ENCODE results near the gene HCK.
A peak's percentile ranks its signal among the peaks of the same experiment; 100 is the strongest.

HCK gene

DNA sequence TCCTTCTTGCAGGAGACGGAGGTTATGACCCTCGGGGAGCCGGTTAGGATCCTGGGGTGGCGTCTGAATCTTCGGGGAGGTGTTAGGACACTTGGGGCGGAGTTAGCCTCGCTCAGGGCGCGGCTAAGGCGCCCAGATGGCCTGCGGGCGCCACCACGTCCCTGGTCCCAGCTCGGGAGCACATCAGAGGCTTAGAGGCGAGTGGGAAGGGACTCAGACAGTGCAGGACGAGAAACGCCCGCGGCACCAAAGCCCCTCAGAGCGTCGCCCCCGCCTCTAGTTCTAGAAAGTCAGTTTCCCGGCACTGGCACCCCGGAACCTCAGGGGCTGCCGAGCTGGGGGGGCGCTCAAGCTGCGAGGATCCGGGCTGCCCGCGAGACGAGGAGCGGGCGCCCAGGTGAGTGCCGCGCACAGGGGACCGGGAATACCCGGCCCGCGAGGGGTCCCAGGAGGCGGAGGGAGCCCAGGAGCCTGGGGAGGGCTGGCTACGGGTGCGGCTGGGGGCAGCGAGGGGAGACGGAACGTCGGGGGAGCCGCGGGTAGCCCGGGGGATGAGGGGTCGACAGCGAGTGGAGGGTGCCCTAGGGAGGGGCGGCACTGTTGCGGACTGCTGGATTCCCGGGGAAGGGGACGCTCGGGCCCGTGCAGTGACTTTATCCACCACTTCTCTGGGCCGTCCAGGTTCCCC is at the start of gene HCK:
Gene HCK (plus strand): TSS at position 153 of the 688 bp plus-strand sequence.
- no peak for DNase-seq (ENCODE audit: low read depth)

DNA sequence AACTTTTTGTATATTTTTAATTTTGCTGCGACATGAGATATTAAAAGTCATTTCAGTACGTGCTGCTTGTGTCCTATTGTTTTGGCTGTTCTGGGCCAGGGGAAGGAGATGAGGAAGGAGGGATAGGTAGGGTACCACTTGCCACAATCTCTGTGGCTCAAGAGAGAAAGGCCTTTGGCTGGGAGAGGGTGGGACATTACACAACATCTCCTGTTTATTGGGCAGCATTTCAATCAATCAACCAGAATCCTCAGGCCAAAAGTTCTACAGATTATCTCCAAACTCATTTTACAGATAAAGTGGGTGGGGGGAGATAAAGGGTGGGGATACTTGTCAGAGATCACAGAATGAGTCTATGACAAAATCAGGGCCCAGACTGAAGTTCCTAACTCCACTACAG is 48.7 kb upstream of the HCK start:
- no peak for DNase-seq (ENCODE audit: low read depth)

DNA sequence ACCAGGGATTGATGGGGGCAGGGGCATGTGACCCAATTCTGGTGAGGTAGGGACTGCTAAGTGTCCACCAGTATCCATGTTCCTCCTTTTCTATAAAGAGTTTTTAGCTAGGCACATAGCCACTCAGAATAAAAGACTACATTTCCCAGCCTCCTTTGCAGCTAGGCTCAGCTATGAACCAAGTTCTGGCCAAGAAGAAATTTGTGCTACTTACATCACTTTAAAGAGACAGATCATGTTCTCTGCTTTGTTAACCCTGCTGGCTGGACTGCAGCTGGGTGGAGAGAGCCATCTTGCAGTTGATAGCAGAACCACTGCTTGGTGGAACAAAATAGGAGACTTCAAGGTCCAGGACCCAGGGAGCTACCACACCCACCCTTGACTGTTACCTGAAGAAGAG is 47.1 kb upstream of the HCK start:
- no peak for DNase-seq (ENCODE audit: low read depth)

DNA sequence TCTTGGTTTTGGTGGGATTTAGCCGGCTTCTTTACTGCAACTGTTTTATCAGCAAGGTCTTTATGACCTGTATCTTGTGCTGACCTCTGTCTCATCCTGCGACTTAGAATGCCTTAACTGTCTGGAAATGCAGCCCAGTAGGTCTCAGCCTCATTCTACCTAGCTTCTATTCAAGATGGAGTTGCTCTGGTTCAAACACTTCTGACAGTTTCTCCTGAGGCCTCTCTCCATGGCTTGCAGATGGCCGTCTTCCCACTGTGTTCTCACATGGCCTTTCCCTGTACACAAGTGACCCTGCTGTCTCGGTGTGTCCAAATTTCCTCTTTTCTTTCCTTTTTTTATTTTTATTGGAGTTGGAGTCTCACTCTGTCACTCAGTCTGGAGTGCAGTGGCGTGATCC is 46.0 kb upstream of the HCK start:
- no peak for DNase-seq (ENCODE audit: low read depth)

DNA sequence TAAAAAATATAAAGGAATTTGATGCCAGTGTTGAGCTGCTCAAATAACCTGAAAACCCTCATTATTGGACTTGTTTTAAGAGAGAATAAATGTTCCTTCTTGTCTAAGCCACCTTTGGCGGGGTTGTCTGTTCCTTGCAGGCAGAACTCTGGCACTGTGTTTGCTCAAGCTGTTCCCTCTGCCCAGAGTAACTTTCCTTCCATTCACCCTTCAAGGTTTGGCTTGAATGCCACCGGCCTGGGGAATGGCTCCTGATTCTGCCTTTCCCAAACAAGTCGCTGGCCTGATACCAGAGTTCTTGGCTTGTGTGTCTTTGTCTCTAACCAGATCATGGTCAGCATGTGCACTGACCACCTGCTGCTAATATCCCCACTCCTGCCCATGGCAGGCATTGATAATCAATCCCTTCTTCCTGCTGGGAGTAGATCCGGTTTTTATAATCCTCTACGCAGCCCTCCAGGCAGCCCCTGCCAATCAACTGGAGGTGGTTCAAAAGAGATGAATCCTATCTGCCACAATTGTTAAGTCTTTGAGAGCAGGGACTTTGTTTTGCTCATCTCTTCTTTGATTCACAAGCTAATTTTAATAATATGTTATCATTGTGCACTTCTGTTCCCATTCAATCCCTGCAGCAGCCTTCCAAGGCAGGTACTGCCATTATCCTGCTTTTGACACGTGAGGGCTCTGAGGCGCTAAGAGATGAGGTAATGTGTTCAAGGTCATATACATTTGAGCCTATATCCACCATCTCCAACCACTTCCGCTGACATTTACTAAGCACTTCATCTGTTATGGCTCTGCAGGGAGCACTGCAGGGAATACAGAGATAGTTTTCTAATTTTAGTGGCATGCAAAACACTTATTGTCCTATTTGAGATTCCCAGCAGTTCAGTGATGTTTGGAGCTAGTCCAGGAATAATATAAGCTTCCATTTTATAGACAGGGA is 44.9 kb upstream of the HCK start:
- no peak for DNase-seq (ENCODE audit: low read depth)

DNA sequence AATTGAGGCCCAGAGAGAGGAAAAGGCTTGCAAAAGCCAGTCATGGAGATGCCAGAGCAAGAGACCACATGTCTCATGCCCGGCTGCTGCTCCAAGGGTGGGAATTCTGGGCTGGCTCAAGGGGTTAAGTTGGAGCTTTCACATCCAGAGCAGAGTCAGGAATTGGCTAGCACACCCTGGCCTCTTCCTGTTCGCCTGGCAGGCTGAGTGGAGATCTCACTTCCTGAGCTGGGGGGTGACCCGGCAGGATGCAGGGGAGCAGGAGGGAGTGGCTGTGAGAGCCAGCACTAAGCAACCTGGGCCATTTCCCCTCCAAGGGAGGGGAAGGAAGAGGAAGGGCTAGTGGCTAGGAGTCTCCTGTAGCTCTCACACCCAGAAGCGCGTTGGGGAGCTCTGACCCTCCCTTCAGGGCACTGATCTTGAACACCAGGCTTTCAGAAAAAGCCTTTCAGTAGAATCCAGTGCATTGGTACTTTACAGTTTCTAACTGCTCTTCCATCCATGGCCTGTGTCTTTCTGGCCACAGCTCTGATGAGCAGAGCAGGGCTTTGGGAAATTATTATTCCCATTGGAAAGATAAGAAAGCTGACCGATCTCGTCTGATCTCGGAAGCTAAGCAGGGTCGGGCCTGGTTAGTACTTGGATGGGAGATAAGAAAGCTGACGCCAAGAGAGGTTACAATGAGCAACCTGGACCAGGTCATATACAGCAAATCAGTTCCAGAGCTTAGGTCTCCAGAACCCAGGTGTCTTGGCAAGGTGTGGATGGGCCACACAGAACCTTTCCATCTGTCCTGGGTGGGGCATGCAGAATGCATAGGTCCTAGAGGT is 44.0 kb upstream of the HCK start:
- DNase-seq (ENCODE audit: low read depth): no peak

DNA sequence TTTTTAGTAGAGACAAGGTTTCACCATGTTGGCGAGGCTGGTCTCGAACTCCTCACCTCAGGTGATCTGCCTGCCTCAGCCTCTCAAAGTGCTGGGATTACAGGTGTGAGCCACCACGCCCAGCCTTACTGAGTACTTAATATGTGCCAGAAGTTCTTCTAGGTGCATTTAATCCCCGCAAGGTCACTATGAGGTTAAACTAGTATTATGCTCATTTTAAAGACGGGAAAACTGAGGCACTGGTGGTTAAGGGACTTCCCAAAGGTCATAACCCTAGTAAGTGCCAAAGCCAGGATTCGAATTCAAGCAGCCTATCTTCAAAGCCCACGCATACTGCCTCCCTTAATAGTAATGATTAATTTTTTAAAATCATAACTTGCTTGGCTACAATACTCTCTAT is 42.5 kb upstream of the HCK start:
- no peak for DNase-seq (ENCODE audit: low read depth)

DNA sequence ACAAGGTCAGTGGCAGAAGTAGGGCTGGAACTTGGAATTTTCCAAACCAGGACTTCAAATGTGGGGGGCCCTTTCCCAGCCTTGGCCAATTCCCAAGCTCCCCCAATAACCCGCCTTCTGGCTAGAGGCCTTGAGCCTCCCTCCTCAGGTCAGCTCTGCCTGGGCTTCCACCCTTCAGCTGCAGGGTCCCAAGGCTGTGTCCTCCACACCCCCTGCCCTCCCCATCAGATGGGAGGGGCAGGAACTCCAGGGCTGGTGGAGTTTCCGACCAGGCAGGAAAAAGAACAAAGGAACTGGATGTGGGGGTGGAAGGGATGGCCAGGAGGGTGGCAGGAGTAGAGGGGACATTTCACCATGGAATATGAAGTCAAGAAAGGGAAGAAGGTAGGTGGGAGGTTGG is 41.9 kb upstream of the HCK start, which contains the start of gene CCM2L:
Gene CCM2L (plus strand): TSS at position 338 of the 400 bp plus-strand sequence. CDS start 17 bp downstream, at position 355.
- DNase-seq (ENCODE audit: low read depth): no peak

DNA sequence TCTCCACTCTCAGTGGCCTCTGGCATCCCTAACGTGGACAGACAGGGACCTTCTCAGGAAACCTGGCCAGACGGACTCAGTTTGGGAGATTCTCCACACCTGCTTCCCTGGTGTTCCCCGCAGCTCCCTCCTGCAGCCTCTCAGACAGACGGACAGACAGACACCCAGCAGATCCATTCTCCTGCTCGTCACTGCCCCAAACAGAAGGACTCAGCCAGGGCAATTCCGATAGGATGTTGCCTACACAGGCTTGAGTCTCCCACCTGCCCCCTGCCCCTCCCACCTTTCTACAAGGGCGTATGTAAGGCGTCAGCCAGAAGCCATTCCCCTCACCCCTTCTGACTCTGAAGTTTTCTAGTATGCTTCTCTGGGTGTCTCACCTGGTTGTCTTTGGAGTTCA is 41.4 kb upstream of the HCK start:
- DNase-seq (ENCODE audit: low read depth): no peak

DNA sequence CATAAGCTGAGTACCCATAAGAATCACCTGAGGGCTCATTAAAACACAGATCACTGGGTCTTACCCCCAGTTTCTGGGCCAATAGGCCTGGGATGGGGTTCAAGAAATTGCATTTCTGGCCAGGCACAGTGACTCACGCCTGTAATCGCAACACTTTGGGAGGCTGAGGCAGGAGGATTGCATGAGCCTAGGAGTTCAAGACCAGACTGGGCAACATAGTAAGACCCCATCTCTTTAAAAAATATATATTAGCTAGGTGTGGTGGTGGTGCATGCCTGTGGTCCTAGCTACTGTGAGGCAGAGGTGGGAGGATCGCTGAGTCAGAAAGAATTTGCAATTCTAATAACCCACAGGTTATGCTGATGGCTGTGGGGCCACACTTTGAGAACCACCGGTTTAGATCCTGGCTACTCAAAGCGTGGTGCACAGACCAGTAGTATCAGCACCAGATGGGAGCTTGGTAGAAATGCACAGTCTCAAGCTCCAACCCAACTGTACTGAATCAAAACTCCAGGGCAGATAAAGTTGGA is 39.8 kb upstream of the HCK start:
- DNase-seq (ENCODE audit: low read depth): no peak

DNA sequence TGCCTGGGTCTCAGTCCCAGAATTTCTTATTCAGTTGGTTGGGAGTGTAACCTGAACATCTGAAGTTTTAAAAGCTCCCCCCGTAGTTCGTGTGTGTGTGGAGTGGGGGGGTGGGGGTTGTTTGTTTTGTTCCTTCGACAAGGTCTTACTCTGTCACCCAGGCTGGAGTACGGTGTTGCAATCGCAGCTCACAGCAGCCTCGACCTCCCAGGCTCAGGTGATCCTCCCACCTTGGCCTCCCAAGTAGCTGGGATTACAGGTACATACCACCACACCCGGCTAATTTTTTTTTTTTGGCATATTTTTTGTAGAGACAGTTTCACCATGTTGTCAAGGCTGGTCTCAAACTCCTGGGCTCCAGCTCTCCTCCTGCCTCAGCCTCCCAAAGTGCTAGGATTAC is 38.7 kb upstream of the HCK start:
- DNase-seq (ENCODE audit: low read depth): no peak

DNA sequence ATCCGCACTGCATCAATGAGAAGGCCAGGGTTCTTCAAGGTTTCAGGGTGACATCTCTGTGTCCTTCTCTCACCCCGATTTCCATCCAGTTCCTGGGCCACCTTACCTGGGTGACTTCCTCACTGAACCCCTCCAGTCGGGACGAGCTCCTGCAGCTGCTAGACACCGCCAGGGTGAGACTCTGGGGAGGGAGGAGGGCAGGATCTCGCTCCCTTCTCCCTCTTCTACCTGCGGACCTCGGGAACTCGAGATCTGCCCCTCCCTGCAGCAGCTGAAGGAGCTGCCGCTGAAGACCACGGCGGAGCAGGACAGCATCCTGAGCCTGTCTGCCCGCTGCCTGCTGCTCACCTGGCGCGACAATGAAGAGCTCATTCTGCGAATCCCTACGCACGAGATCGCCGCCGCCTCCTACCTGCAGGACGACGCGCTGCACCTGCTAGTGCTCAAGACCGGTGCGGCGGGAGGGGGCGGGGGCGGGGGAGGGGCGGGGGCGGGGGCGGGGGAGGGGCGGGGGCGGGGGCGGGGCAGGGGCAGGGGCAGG is 34.3 kb upstream of the HCK start:
- DNase-seq (ENCODE audit: low read depth): peak; percentile 6

DNA sequence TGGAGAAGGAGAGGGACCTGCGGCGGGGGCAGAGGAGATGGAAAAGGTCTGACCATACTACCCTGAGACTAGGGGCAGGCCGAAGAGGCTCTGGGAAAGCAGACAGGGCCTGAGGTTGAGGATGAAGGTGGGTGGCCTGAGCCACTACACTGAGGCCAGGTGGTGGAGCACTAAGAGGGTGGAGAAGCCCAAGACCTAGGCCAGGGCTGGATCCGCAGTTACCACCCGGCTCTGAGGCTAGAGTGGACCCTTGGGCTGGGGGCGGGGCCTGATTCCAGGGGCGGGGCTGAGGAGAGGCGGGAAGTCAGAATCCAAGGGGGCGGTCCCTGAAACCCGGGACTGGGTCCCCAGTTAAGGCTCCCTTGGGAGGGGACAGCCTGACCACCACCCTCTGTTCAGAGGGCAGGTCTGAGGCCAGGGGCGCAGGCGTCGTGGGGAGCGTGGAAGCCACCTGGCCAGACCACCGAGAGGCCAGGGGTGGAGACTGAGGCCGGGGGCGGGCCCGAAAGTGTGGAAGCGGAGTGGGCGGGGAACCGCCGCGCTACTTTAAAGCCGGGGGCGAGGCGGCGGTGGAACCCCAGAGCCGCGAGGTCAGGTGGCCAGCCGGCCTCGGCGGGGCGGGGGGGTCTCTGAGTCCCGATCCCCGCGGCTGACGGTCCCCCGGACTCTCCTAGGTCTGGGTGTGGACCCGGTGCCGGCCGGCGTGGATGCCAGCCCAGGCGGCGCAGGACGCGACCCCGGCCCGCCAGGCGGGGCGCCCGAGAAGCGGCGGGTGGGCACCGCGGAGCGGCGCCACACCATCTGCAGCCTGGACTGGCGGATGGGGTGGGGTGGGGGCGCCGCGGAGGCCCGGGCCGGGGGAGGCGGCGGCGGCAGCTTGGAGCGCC is 33.5 kb upstream of the HCK start:
- DNase-seq (ENCODE audit: low read depth): peak; percentile 36

DNA sequence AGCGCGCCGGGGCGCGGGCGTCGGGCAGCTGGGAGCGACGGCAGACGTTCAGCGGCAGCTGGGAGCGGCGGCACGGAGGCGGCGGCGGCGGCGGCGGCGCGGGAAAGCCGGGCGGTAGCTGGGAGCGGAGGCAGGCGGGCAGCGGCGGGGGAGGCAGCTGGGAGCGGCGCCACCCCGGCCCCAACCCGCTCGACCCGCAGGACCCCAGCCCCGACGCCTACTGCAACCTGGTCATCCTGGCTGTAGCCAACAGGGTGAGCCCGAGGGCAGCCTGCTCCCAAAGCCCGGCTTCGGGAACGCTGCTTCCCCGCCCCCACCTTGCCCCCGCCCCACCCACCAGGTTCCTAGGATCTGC is 32.9 kb upstream of the HCK start:
- no peak for DNase-seq (ENCODE audit: low read depth)

DNA sequence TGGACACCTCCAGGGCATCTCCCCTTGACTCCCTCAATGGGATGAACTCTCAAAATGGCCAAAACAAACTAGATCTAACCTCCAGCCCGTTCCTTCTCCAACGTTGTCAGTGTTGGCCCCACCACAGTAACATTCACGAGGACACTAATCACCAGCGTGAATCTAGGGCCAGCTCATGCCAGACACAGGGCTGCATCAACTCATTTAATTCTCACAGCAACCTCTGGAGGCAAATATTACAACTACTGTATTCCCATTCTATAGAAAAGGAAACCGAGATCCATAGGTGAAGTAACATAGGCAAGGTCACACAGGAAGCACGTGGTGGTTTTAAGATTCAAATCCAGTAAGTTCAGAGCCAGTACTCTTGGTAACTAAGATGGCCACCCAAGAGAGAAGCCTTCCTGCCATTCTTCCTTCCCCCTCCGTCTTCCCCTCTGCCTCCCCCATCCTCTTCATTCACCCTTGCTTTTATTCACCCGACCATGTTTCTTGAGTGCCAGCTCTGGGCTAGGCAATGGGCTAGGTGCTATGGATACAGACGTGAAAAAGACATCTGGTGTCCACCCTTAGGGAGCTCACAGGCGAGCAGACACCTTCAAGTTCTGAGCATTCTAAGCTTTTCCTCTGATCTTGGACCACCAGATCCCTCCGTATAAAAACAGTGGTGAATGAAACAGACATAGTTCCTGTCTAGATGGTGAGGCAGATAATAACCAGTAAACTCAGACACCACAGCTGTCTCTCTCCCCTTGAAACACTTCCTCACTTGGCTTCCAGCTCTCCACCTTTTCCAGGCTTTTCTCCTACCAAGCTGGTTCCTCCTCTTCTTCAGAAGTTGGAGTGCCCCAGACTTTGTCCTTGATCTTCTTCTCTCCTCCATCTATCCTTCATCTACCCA is 32.2 kb upstream of the HCK start:
- no peak for DNase-seq (ENCODE audit: low read depth)

DNA sequence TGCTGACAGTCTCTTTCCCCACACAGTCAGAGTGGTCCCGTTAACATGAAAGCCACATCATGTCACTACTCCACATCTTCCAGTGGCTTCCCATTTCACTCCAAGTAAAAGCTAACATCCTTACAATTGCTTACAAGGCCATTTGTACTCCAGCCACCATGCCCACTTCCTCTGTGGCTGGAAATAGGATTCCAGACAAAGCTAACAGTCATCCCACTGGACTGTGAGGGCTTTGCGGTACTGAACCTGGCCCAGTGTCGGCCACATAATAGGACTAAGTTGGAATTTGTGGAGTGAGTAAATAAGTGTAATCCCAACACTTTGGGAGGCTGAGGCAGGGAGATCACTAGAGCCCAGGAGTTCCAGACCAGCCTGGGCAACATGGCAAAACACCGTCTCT is 31.0 kb upstream of the HCK start:
- DNase-seq (ENCODE audit: low read depth): no peak

DNA sequence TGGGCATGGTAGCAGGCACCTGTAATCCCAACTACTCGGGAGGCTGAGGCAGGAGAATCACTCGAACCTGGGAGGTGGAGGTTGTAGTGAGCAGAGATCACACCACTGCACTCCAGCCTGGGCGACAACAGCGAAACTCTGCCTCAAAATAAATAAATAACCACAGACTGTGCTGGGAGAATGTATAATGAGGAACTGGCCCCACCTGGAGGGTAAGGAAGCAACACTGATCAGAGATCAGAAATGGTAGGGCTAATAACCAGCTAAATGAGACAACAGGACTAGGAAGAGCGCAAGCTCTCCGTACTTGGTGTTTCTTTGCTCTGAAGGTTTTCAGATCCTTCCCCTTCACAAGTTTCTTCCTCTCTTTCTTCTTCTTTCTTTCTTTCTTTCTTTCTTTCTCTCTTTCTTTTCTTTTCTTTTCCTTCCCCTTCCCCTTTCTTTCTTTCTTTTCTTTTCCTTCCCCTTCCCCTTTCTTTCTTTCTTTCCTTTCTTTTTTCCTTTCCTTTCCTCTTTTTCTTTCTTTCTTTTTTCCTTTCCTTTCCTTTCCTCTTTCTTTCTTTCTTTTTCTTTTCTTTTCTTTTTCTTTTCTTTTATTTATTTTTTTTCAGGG is 27.3 kb upstream of the HCK start:
- no peak for DNase-seq (ENCODE audit: low read depth)

DNA sequence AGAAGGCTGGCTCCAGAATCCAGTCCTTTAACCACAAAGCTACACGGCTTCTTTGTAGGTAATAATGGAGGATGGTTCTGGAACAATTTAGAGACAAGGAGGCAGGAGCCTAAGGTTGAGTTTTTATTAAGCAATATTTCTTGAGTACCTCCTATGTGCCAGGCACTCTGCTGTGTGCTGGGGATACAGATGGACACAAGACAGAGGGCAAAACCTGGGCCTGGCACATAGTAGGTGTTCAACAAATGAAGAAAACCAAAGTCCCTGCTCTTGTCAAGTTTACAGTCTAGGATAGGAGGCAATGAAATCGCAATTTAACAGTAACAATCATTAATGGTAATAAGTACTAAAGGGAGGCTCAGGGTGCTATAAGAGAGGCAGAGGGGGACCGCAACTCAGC is 24.4 kb upstream of the HCK start:
- no peak for DNase-seq (ENCODE audit: low read depth)

DNA sequence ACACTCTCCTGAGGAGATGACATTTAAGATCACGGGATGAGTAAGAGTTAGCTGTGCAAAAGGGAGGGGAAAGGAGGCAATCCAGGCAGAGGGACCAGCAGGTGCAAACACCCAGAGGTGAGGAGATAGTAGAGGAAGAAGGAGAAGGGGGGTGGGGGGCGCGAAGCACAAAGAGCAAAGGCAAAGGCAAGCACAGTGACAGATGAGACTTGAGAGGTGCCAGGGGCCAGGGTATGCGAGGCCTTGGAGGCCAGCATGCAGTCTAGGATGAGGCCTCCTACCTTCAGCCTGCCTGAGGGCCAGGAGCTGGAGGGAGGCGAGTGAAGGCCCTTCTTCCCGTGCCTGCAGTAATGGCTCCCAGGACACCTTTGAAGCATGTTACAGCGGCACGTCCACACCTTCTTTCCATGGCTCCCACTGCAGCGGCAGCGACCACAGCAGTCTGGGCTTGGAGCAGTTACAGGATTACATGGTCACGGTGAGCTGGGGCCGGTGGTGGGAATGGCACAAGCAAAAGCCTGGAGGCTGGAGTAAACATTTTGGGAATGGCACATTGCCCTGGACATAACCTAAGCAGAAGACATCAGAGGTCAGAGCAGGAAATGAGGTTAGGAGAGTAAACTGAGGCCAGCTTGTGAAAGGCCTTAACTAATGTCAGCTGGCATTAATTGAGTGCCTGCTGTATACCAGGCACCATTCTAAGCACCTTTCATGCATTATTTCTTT is 23.2 kb upstream of the HCK start:
- no peak for DNase-seq (ENCODE audit: low read depth)
